Endometrial microvascular endothelial cells (primary cell): Measurements from ENCODE around the gene TMPRSS9. TPM values are rescaled to one million over a fixed set of nuclear protein-coding genes. Genes with fewer than 3 reads are reported as not detected.

Experiments used
- in situ Hi-C: cut with HindIII; loops from 2 replicates; pipeline ENCODE4 v1.10.0; 2017; ENCODE audit warnings: low sequenced_read_pairs, low pct_unique_long_range_greater_than_20kb; ENCODE audit errors: inconsistent ontology term
- total RNA-seq: library from RNA; depleted of rRNA; stranded (reverse); fragments of >200 nt; gene quantifications from one replicate; pipeline ENCODE4 v1.2.3, GENCODE V29; 2015; ENCODE audit errors: inconsistent ontology term

Gene TMPRSS9
- total RNA-seq, result not detected

DNA sequence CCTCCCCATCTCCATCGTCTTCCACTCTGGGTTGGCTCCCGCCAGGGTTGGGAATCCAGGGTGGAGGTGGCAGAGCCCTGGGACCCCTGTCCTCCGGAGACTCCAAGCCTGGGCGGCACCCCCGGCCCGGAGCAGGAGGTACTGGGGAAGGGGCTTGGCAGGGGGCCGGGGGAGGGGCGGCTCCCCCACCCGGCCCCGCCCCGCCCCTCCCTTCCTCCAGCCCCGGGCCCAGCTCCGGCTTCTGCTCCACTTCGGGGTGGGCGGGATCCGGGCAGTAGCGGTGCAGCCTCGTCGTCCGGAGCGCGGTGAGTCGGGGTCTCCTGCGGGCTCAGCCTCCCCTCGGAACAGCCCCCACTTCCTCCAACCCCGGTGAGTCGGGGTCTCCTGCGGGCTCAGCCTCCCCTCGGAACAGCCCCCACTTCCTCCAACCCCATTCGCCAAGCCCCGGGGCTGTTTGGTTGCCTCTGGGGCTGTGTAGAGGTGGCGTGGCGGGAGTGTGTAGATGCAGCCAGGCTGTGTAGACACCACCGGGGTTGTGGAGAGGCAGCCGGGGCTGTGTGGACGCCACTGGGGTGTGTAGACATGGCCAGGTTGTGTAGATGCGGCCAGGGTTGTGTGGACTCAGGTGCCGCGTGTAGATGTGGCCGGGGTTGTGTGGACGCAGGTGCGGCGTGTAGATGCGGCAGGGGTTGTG lies at the start of gene TMPRSS9:
TMPRSS9 (plus strand) TSS at position 274 of the 694 bp plus-strand sequence. CDS start 29,521 bp downstream, outside the sequence.
- in situ Hi-C loops, result no loop called here

DNA sequence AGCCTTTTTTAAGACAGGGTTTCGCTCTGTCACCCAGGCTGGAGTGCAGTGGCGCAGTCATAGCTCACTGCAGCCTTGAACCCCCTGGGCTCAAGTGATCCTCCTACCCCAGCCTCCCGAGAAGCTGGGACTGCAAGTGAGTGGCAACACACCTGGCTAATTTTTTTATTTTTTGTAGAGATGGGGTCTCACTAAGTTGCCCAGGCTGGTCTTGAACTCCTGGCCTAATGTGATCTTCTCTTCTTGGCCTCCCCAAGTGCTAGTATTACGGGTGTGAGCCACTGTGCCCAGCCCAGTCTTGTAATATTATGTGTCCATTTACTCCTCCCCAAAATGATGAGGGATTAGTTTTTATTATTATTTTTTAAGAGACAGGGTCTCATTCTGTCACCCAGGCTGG lies 49.0 kb upstream of the TMPRSS9 start:
- in situ Hi-C loops, result no loop called here

DNA sequence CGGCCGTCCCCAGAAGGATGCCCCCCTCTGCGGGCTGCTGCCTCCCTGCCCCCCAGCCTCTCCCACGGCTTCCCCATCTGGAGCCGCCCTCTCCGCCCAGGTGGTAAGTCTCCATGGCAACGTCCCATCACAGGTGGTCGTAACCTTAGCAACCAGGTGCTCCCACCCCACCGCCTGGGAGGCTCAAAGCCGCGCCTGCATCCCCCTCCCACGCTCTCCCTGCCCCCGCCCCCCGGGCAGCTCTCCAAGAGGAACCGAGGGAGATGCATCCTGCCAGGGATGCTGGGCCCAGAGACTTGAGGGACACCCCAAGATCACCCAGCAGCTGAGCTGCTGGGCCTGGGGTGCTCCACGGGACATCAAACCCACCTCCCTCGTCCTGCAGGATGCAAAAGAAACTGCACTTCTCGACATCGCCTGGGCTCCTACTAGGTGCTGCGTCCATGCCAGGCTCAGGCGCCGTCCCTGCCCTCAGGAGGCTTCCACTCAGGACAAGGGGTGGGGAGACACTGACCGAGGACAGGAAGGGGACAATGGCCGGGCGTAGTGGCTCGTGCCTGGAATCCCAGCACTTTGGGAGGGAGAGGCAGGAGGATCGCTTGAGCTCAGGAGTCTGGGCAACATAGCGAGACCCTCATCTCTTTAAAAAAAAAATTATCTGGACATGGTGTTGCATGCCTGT lies 47.1 kb upstream of the TMPRSS9 start:
- in situ Hi-C loops, result no loop called here

DNA sequence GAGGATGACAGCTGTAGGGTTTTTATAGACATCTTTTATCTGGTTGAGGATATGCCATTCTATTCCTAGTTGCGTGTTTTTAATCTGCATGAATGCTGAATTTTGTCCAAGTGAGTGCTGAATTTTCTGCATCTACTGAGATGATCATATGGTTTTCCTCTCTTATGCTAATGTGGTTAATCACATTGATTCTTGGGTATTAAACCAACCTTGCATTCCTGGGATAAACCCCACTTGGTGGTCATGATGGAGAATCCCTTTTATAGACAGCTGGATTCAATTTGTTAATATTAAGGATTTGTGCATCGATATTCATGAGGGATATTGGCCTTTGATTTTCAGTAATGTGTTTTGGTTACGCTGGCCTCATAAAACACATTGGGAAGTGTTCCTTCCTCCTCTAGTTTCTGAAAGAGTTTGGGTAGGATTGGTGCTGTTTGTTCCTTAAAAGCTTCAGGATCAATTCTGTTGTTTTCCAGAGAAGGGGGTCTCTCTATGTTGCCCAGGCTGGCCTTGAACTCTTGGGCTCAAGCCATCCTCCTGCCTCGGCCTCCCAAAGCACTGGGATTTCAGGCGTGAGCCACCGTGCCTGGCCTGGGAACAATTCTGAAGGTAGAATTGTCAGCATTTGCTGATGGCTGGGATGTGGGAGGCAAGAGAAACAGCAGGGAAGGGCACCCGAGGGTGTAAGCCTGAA lies 44.8 kb upstream of the TMPRSS9 start:
- in situ Hi-C loops, result no loop called here

DNA sequence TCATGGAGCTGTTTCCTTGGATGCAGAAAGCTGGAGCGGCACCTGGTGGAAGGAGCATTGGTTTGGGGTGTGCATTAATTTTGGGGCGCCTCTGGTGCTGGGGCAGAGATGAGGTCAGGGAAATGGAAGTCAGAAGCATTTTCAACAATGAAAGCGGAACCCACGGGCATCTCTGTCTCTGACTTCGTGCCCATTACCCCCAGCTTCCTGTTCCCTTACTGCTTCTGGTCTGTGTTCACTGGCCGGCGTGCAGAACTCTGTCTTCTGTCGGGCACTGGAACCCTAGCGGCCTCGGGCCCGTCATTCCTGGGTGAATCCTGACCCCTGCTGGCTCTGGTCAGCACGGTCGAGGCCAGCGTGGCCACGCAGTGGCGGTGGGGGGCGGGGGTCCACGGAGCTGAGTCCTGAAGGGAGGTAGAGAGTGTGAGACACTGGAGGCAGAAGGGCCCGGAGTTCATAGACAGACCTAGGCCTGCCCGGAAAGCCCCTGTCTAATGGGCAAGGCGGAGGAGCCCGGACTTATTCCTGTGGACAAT lies 44.2 kb upstream of the TMPRSS9 start:
- in situ Hi-C loops, result no loop called here

DNA sequence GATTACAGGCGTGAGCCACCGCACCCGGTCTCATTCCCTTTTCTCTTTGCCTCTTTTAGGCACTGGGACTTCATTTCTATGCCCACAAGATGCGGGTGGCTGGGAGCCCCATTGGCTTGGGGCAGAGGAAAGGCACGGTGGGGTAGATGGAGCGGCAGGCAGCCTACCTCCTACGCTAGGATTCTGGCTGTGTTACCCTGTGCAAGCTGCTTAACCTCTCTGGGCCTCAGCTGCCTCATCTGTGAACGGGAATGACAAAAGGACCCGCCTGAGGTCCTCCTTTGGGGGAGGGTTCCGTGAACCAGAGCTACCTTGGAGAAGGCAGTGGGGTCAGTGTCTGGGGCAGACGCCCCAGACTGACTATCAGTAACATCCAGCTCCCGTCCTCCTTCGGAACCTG lies 42.8 kb upstream of the TMPRSS9 start:
- in situ Hi-C loops, result no loop called here

DNA sequence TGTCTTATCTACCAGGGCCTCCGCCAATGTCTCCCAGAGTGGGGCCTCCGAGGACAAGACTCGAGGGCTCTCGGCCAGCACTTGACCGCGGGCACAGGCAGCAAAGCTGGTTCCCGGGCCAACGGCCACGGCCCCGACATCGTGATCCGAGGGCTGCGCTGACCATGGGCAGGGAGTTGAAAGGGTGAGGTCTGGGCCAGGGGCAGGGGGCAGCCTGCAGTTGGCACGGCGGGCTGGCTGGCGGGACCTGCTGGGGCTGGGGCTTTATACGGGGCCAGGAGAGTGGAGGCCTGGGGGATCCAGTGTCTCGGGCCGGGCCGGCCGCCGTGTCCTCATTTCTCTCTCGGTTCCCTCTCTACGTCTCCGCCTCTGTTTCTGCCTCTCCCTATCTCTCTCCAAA lies 42.3 kb upstream of the TMPRSS9 start:
- in situ Hi-C loops, result no loop called here

DNA sequence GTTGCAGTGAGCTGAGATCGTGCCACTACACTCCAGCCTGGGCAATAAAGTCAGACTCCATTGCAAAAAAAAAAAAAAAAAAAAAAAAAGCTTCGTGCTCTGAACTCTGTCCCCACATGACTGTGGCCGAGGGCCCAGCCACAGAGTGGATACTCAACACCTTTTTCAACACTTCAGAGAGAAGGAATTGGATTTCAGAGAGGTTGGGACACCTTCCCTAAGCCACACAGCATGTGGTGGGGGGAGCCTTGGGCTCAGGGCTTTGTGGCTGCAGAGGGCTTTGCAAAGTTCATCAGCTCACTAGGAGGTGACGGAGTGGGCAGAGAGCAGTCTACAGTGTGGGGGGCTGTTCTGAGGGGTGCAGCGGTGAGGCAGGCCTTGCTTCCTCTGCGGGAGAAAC lies 41.1 kb upstream of the TMPRSS9 start:
- in situ Hi-C loops, result no loop called here

DNA sequence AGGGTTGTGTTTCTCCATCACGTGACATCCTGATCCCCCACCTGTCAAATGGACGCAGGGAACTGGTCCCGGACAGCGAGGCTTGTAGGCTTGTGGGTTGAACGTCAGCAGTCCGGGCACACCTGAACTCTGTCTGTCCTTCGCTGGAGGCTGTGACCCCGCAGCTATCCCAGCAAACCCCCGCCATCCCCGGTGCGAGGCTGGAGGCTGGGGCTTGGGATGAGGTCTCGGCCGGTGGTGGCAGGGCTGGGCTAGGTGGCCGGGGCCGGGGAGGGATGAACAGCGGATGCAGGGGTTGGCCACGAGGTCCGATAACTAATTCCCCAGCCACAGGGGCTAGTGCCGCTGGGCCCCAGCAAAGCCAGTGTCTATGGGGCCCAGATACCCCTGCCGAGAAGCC lies 40.5 kb upstream of the TMPRSS9 start:
- in situ Hi-C loops, result no loop called here

DNA sequence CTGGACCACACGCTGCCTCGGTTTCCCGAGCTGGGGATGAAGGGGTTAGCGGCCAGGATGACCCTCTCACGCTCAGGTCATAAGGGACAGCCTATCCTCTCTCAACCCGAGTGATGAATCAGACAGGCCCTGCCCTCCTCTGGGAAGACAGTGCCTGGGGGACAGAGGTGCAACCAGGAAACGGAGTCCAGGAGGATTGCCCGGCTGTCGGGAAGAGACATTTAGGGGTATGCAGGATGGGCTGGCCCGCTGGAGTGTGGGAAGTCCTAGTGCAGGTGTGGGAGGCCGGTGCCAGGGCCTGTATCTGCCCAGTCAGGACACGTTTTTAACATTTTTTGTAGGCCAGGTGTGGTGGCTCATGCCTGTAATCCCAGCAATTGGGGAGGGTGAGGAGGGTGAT lies 40.0 kb upstream of the TMPRSS9 start:
- in situ Hi-C loops, result no loop called here

DNA sequence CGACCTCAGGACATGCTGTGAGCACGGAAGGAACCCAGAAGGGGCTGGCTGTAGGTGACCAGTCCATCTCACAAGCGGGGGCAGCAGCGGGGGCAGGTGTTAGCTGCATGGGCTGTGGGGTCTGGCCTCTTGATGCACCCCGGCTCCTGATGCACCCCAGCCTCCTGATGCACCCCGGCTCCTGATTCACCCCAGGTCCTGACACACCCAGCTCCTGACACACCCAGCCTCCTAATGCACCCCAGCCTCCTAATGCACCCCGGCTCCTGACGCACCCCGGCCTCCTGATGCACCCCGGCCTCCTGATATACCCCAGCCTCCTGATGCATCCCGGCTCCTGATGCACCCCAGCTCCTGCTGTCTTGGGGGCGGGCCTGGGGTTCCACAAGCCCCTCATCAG lies 39.1 kb upstream of the TMPRSS9 start:
- in situ Hi-C loops, result no loop called here

DNA sequence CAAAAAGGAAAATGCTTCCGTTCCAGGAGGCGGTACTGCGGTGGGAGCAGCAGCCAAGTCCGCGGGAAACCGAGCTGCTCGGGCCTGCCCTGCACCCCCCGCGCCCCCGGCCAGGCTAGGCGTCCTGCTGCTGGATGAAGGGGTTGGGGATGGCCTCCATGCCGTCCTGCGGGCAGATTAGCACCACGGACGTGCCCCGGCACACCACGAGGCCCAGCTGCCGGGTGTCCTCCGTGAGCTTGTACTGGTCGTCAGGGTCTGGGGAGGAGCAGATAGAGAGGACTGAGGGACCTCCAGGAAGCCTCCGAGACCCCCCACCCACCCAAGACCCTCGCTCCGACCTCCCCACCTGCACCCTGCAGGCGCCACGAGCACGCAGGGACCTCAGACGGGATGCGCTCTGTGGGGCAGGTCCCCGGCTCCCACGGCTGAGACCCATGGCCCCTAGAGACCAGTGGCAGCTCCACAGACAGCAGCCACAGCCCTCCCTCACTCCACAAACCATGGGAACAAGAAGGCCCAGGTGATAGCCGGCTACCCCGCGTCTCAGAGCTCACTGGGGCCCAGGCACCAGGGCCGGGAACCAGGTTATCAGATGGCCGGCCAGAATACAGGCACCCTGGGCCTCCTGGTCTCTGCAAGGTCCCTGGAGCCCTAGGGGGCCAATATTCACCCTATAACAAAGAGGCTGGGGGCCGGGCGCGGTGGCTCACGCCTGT lies 38.3 kb upstream of the TMPRSS9 start:
- in situ Hi-C loops, result no loop called here

DNA sequence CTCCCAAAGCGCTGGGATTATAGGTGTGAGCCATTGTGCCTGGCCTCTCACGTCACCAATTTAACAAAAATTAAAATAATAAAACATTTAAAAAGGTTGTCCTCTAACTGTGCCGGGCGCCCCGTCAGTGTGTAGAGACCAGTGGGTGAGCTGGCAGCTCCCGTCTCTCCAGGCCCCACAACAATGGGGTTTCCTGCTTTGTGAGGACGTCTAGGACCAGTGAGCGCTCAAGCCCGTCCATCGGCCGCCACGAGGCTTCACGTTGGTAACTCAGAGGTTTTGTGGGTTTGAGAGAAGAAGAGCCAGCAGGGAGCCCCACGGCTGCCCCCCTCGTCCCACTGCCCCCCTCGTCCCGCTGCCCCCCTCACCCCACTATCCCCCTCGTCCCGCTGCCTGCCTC lies 36.4 kb upstream of the TMPRSS9 start:
- in situ Hi-C loops, result no loop called here

DNA sequence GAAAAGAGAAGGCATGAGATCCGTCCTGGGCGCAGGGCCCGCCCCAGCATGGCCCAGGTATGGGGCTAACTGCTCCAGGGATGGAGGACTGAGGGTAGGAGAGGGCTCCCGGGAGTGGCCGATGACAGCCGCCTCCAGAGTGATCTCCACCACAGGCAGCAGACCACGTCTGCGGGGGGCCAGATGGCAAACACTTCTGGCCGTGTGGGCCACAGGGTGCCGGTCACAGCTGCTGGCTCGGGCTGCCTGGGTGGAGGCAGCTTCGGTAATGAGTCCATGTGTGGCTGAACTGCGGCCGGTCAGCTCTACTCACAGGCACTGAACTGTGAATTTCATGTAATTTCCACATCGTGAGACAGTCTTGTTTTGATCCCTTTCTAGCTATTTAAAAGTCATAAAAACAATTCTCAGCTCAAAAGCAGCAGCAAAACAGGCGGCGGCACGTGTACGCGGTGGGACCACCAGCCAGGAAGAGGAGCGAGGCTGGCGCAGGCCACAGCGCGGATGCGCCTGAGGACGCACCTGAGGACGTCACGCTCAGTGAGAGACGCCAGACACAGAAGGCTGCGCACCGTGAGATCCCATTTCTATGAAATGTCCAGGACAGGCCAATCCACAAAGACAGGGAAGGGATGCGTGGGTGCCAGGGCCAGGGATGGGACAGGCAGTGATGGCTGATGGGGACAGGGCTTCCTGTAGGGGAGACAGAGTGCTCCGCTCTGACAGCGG lies 35.7 kb upstream of the TMPRSS9 start:
- in situ Hi-C loops, result no loop called here

DNA sequence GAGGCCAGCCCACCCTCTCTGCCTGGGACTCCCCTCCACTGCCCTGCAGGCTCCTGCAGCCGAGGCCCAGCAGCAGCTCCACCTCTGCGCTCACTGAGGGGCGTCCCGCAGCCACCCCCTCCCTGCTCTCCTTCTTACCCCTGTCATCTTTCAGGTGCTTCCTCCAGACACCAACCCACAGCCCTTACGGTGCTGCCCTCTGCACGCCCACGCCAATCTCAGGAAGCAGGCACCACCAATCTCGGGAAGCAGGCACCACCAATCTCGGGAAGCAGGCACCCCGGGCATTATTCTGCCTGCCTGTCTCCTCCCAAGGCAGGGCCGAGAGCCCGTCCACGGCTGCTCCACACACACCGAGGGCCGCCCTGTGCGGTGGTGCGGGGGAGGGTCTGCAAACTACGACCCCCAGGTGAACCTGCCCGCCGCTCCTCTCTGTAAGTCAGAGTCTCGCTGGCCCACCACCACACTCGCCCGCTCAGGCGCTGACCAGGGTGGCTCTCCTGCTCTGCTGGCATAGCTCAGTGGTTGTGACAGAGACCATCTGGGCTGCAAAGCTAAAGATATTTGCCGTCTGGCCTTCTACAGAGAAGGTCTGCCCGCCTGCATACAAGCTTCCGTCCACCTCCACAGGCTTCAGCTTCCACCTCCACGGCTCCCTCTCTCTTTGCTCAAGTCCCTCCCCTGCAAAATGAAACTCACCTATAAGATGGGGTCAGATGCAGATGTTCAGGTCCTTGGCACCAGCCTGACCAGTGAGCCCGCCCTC lies 34.6 kb upstream of the TMPRSS9 start:
- in situ Hi-C loops, result no loop called here

DNA sequence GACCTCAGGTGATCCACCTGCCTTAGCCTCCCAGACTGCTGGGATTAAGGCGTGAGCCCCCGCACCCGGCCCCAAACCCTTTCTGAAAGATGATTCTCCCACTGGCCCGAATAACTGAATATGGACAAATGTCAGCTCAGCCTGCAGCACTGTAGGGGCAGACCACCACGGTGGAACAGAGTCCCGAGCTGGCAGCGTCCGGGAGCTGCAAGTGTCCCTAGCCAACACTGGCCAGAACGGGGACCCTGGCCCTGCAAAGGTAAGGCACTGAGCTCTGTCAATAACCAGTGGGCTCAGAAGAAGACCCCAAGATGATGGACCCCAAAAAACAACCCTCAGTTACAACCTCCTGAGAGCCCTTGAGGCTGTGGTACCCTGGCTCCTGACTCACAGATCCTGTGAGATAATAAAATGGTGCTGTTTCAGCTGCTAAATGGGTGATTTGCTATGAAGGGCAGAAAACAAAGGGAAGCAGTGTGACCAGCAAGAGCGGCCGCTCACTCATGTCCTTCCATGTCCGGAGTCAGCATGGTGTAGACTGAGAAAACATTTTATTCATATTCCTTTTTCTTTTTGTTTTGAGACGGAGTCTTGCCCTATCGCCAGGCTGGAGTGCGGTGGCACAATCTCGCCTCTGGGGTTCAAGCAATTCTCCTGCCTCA lies 33.2 kb upstream of the TMPRSS9 start:
- in situ Hi-C loops, result no loop called here

DNA sequence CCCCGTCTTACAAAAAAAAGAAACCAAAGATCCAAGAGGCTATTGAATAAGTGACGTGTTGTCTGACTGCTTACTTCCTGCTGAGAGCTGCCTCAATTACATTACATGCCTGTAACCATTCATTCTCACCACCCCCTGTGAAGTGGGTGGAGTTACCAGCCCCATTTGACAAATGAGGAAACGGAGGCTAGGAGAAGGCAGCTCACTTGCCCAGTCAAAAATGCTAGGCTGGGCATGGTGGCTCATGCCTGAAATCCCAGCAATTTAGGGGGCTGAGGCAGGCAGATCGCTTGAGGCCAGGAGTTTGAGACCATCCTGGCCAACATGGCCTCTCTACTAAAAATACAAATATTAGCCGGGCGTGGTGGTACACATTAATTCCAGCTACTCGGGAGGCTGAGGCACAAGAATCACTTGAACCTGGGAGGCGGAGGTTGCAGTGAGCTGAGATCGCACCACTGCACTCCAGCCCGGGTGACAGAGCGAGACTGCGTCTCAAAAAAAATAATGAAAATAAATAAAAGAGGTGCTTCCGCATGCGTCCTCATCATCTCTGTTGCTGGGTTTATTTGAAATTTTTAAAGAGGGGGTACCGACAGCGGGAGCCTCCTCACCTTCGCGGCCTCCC lies 32.2 kb upstream of the TMPRSS9 start:
- in situ Hi-C loops, result no loop called here
